ENCODE measurements around the gene EPHA6. TPM values are rescaled to one million over a fixed set of nuclear protein-coding genes. Genes with fewer than 3 reads are reported as not detected.

The EPHA6 gene
- total and polyA plus RNA-seq, 10 of the 15 experiments (the other 5 are each of a cell fraction or from before 2014, with no cell fraction given) = not detected

GRCh38 chr3:97001611-97002010 is 187.2 kb downstream of the EPHA6 start:
- no peaks in the 10 kb centered on the region for H3K79me2 ChIP-seq (ENCODE audit: control insufficient read depth, insufficient read depth, low read length)
- SMC1A ChIA-PET (ENCODE audit: uncharacterized antibody, unreplicated experiment) = no interaction called here

GRCh38 chr3:97009427-97010019 is 195.1 kb downstream of the EPHA6 start:
- no peak for ATAC-seq
- H3K27me3 ChIP-seq (replicated peaks in 1 of 2; ENCODE audit: control insufficient read depth in 2 of 2, insufficient read depth in 2 of 2, low read length in 1 of 2) = no peaks in the 10 kb centered on the region
- intact Hi-C loops (cut with micrococcal nuclease; ENCODE audit: unreplicated experiment) (no loop called here), in situ Hi-C loops (cut with MboI) (no loop called here)
- H3K4me2 ChIP-seq (ENCODE audit: control insufficient read depth, insufficient read depth) = no peak overlapping the region
- no peaks in the 10 kb centered on the region for H3K79me2 ChIP-seq (ENCODE audit: control insufficient read depth, insufficient read depth, low read length)
- no peaks in the 10 kb centered on the region for H3K4me1 ChIP-seq (ENCODE audit: control insufficient read depth, insufficient read depth, low read length)
- no TSS peak for BruUV-seq (replicated peaks)
- H3K27ac ChIP-seq (ENCODE audit: control insufficient read depth, insufficient read depth) = no peak overlapping the region
- CTCF ChIA-PET = no interaction called here
- H2AFZ ChIP-seq (ENCODE audit: control insufficient read depth, low read depth, low read length) = no peak overlapping the region
- H3K9ac ChIP-seq (ENCODE audit: control insufficient read depth, insufficient read depth, low read length) = no peak overlapping the region
- POLR2A ChIA-PET = no interaction called here
- DNase-seq (ENCODE audit: low read depth, low spot score) = no peak
- no peaks in the 10 kb centered on the region for H3K9me3 ChIP-seq (replicated peaks; ENCODE audit: control insufficient read depth, insufficient read depth, low read length)
- SMC1A ChIA-PET (ENCODE audit: uncharacterized antibody, unreplicated experiment) = no interaction called here
- H3K36me3 ChIP-seq (ENCODE audit: control insufficient read depth in 2 of 2, insufficient read depth in 2 of 2, low read length in 1 of 2) = no peaks in the 10 kb centered on the region
- 25% methylated on average over 7 of the region's 7 CpGs for WGBS (ENCODE audit: insufficient coverage, insufficient replicate concordance, low lambda C conversion rate, missing lambda C conversion rate)
- no peak for FAIRE-seq
- RAD21 ChIA-PET (ENCODE audit: unreplicated experiment) = no interaction called here
- no peak overlapping the region for H3K4me3 ChIP-seq
- H4K20me1 ChIP-seq (ENCODE audit: control insufficient read depth, insufficient read depth) = no peaks in the 10 kb centered on the region
- TF ChIP-seq MYB (IDR thresholded peaks at IDR 0.05; ENCODE audit: borderline replicate concordance, low read depth, low read length) (no peak), ZZZ3 (IDR thresholded peaks at IDR 0.05; ENCODE audit: control insufficient read depth, insufficient read length, low read depth) (no peak), RUNX3 (IDR thresholded peaks at IDR 0.05; ENCODE audit: low read length) (no peak), SP1 (IDR thresholded peaks at IDR 0.05; ENCODE audit: low read depth, low read length) (no peak), HSF1 (IDR thresholded peaks at IDR 0.05; ENCODE audit: low read depth, low read length) (no peak), KLF5 (IDR thresholded peaks at IDR 0.05; ENCODE audit: partially characterized antibody) (no peak), ZNF274 (IDR thresholded peaks at IDR 0.05; ENCODE audit: insufficient read depth, insufficient read length) (no peak), RFX5 (IDR thresholded peaks at IDR 0.05; ENCODE audit: low read depth, low read length) (no peak)
- TF ChIP-seq, protein P1, sequence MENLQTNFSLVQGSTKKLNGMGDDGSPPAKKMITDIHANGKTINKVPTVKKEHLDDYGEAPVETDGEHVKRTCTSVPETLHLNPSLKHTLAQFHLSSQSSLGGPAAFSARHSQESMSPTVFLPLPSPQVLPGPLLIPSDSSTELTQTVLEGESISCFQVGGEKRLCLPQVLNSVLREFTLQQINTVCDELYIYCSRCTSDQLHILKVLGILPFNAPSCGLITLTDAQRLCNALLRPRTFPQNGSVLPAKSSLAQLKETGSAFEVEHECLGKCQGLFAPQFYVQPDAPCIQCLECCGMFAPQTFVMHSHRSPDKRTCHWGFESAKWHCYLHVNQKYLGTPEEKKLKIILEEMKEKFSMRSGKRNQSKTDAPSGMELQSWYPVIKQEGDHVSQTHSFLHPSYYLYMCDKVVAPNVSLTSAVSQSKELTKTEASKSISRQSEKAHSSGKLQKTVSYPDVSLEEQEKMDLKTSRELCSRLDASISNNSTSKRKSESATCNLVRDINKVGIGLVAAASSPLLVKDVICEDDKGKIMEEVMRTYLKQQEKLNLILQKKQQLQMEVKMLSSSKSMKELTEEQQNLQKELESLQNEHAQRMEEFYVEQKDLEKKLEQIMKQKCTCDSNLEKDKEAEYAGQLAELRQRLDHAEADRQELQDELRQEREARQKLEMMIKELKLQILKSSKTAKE (IDR thresholded peaks at IDR 0.05; ENCODE audit: low read depth, poor library complexity, severe bottlenecking) = no peak

More at GRCh38 chr3:97001611-97002010, 187.2 kb downstream of the EPHA6 start:
- H3K27me3 ChIP-seq (replicated peaks in 1 of 2; ENCODE audit: control insufficient read depth in 2 of 2, insufficient read depth in 2 of 2, low read length in 1 of 2) = no peaks in the 10 kb centered on the region
- ATAC-seq (no peak), FAIRE-seq (no peak), DNase-seq (ENCODE audit: low read depth, low spot score) (no peak)
- no peaks in the 10 kb centered on the region for H3K4me1 ChIP-seq (ENCODE audit: control insufficient read depth, insufficient read depth, low read length)
- no peak overlapping the region for H3K9ac ChIP-seq (ENCODE audit: control insufficient read depth, insufficient read depth, low read length)
- POLR2A ChIA-PET = no interaction called here
- CTCF ChIA-PET = no interaction called here
- H3K27ac ChIP-seq (ENCODE audit: control insufficient read depth, insufficient read depth) = no peak overlapping the region
- 48% methylated on average over 1 of the region's 1 CpG for WGBS (ENCODE audit: insufficient coverage, insufficient replicate concordance, low lambda C conversion rate, missing lambda C conversion rate)
- in situ Hi-C loops (cut with MboI) (no loop called here), intact Hi-C loops (cut with micrococcal nuclease; ENCODE audit: unreplicated experiment) (no loop called here)
- H3K9me3 ChIP-seq (replicated peaks; ENCODE audit: control insufficient read depth, insufficient read depth, low read length) = no peaks in the 10 kb centered on the region
- TF ChIP-seq SMC3 (IDR thresholded peaks at IDR 0.05; ENCODE audit: borderline replicate concordance, low read length) (no peak), PML (IDR thresholded peaks at IDR 0.05; ENCODE audit: low read length) (no peak), ATF7 (IDR thresholded peaks at IDR 0.05; ENCODE audit: low read depth) (no peak), HCFC1 (IDR thresholded peaks at IDR 0.05; ENCODE audit: low read length) (no peak), MYC (IDR thresholded peaks at IDR 0.05; ENCODE audit: insufficient read depth, insufficient read length, insufficient replicate concordance, low read length, severe bottlenecking) (no peak), NFXL1 (IDR thresholded peaks at IDR 0.05; ENCODE audit: borderline replicate concordance) (no peak), NR2C2 (IDR thresholded peaks at IDR 0.05; ENCODE audit: borderline replicate concordance, control insufficient read depth, insufficient read length, low read depth) (no peak), POLR2AphosphoS2 (IDR thresholded peaks at IDR 0.05; ENCODE audit: low read depth, low read length) (no peak)
- BruUV-seq (replicated peaks) = no TSS peak
- H3K4me3 ChIP-seq = no peak overlapping the region
- H3K4me2 ChIP-seq (ENCODE audit: control insufficient read depth, insufficient read depth) = no peak overlapping the region
- RAD21 ChIA-PET (ENCODE audit: unreplicated experiment) = no interaction called here
- H4K20me1 ChIP-seq (ENCODE audit: control insufficient read depth, insufficient read depth) = no peaks in the 10 kb centered on the region
- no peak overlapping the region for H2AFZ ChIP-seq (ENCODE audit: control insufficient read depth, low read depth, low read length)
- no peaks in the 10 kb centered on the region for H3K36me3 ChIP-seq (ENCODE audit: control insufficient read depth in 2 of 2, insufficient read depth in 2 of 2, low read length in 1 of 2)

Data from GM12878 (cell line).